Ovary (tissue), 9 donors: ENCODE measurements around the gene KCNJ5. TPM values are rescaled to one million over a fixed set of nuclear protein-coding genes. Genes with fewer than 3 reads are reported as not detected.
A peak's percentile ranks its signal among the peaks of the same experiment; 100 is the strongest.

Source experiments
- DNase-seq, 5 donors: peaks; one replicate each; pipeline ENCODE4 v3.0.0-alpha.2; 2019 to 2020
- H3K27ac ChIP-seq, 2 donors: fragments of 200-600 bp; one replicate each; pipeline versions ENCODE4 v1.5.1 to v1.8.0; 2019 to 2022
- H3K27me3 ChIP-seq: fragments of 200-600 bp; one replicate; pipeline ENCODE4 v1.8.0; 2022
- H3K36me3 ChIP-seq: fragments of 200-600 bp; sonication (generic); one replicate; pipeline ENCODE4 v1.5.1; 2019
- H3K4me1 ChIP-seq: one replicate; pipeline ENCODE4 v1.8.1; 2013; ENCODE audit warnings: mild to moderate bottlenecking, moderate library complexity; ENCODE audit not compliant: insufficient read depth
- H3K4me3 ChIP-seq: fragments of 200-600 bp; sonication (generic); one replicate; pipeline ENCODE4 v1.5.1; 2017
- H3K9me3 ChIP-seq, 2 donors: fragments of 200-600 bp in 1 of 2; sonication (generic) in 1 of 2; one replicate each; pipeline versions ENCODE4 v1.5.1 to v1.8.1; 2013 to 2019; ENCODE audit warnings: mild to moderate bottlenecking in 1 of 2, moderate library complexity in 1 of 2
- CTCF ChIP-seq, 3 donors: fragments of 450-650 bp in 2 of 3; fragments of 200-600 bp in 1 of 3; IDR thresholded peaks; one replicate each; pipeline versions ENCODE4 v1.5.1 to v1.8.0; 2016 to 2022; ENCODE audit warnings: antibody characterized with exemption in 3 of 3, mild to moderate bottlenecking in 1 of 3
- EP300 ChIP-seq: sonication (generic); formaldehyde crosslinking; IDR thresholded peaks from one replicate; pipeline ENCODE4 v1.6.1; 2017; ENCODE audit warnings: antibody characterized with exemption
- POLR2A ChIP-seq: fragments of 450-650 bp; IDR thresholded peaks from one replicate; pipeline ENCODE4 v1.6.1; 2017; ENCODE audit warnings: antibody characterized with exemption, mild to moderate bottlenecking, moderate library complexity
- WGBS, 3 donors: extraction: QIAGEN DNeasy Blood & Tissue Kit in 1 of 3; methylation state at CpG; one replicate each; pipeline versions ENCODE4 v1.1.5 to v1.1.7; 2013 to 2017; 5-methylcytosine and 5-hydroxymethylcytosine counted together
- intact Hi-C, 4 donors: fragments of 100-400 bp; cut with DNase I; formaldehyde crosslinking; loops; one replicate each; pipeline versions ENCODE4 v1.11.0 to v1.15.1; 2022 to 2023
- polyA plus RNA-seq, 2 donors: library from polyadenylated mRNA; stranded (reverse); fragments of 200-250 nt in 1 of 2; fragments of 350-450 nt in 1 of 2; fragmentation: Illumina TruSeq in 1 of 2; extraction: RNeasy Lipid Tissue Mini Kit (QIAGEN cat#74804) in 1 of 2; gene quantifications; one replicate each; pipeline ENCODE4 v1.2.3, GENCODE V29; 2013 to 2014
- total RNA-seq, 7 donors: library from RNA; depleted of rRNA in 2 of 7; stranded (reverse); fragments of >200 nt in 2 of 7; fragmentation: NEBNext Ultra II Directional in 3 of 7; extraction: Animal tissue kit (Norgen Biotek cat#: 25700) in 3 of 7; gene quantifications; one replicate each; pipeline versions ENCODE4 v1.1.0 to v1.2.4, GENCODE V29; 2016 to 2023
- donor health status: DM: no; HTN: no; CAD: no; lungs with moderate emphysema.
- donor health status: DM: no; HTN: no; CAD: no.
- donor health status: Bipolar disorder and iron deficiency.
- donor health status: DM: yes; HTN: yes; CAD: no.
- donor health status: DM: no; HTN: no; CAD: no.
- donor health status: DM: yes; HTN: yes; CAD: no.

The KCNJ5 gene
- total and polyA plus RNA-seq, 9 donors: 0.42 to 3.7 (median 2.0) TPM

- H3K36me3 ChIP-seq: no peaks in the 10 kb centered on the region
- no peaks in the 10 kb centered on the region for H3K27me3 ChIP-seq
- H3K4me1 ChIP-seq: no peaks in the 10 kb centered on the region
- H3K4me3 ChIP-seq: no peak overlapping the region
- DNase-seq: peak; percentile 48 to 65 (median 51)
- no peak overlapping the region for H3K27ac ChIP-seq
- WGBS, 3 donors: 25 to 30% (median 29%) methylated on average over 12 of the region's 12 CpGs
- H3K9me3 ChIP-seq: no peaks in the 10 kb centered on the region
- intact Hi-C loops: loop anchor here (2.0 to 5.0 kb wide), 2 partner anchors 72 kb away; no protein-coding TSS in a partner anchor
- TF ChIP-seq EP300 (no peak), POLR2A (no peak), CTCF (IDR thresholded peaks at IDR 0.05) (peak; percentile 56 to 70 (median 66))
These were observed 6.3 kb upstream of the KCNJ5 start for GRCh38 chr11:128884703-128885338.

GRCh38 chr11:128886406-128887124 lies 4.6 kb upstream of the KCNJ5 start:
- Histone ChIP-seq H3K9me3 (no peaks in the 10 kb centered on the region), H3K27me3 (no peaks in the 10 kb centered on the region), H3K27ac (no peak overlapping the region), H3K4me1 (peaks cover 2% of the 10 kb centered on the region), H3K36me3 (no peaks in the 10 kb centered on the region), H3K4me3 (no peak overlapping the region)
- 39 to 57% (median 52%) methylated on average over 5 of the region's 5 CpGs for WGBS, 3 donors
- no peak for TF ChIP-seq POLR2A
- no peak for TF ChIP-seq CTCF (IDR thresholded peaks at IDR 0.05)
- no peak for TF ChIP-seq EP300
- intact Hi-C loops: loop anchor here in 1 of 4 donors (5.0 kb wide), 1 partner anchor 71 kb away; no protein-coding TSS in a partner anchor
- DNase-seq: no peak

- Histone ChIP-seq H3K27me3 (no peaks in the 10 kb centered on the region), H3K9me3 (no peaks in the 10 kb centered on the region), H3K36me3 (no peaks in the 10 kb centered on the region), H3K4me1 (peaks cover 2% of the 10 kb centered on the region), H3K27ac (no peak overlapping the region), H3K4me3 (no peak overlapping the region)
- TF ChIP-seq EP300 (no peak), CTCF (IDR thresholded peaks at IDR 0.05) (no peak), POLR2A (no peak)
- no peak for DNase-seq
- intact Hi-C loops: loop anchor here in 1 of 4 donors (5.0 kb wide), 1 partner anchor 69 kb away; no protein-coding TSS in a partner anchor
- 85 to 87% (median 87%) methylated on average over 15 of the region's 15 CpGs for WGBS, 3 donors
These were observed 2.8 kb upstream of the KCNJ5 start for GRCh38 chr11:128888034-128888985.

- WGBS, 3 donors: 75 to 88% (median 88%) methylated on average over 6 to 8 of the region's 8 CpGs
- Histone ChIP-seq H3K27me3 (no peaks in the 10 kb centered on the region), H3K27ac (no peak overlapping the region), H3K9me3 (no peaks in the 10 kb centered on the region), H3K36me3 (no peaks in the 10 kb centered on the region), H3K4me1 (peaks cover 2% of the 10 kb centered on the region), H3K4me3 (no peak overlapping the region)
- TF ChIP-seq CTCF (IDR thresholded peaks at IDR 0.05) (no peak), POLR2A (no peak), EP300 (no peak)
- no peak for DNase-seq
- intact Hi-C loops: loop anchor here in 1 of 4 donors (5.0 kb wide), 1 partner anchor 68 kb away; no protein-coding TSS in a partner anchor
These were observed 1.4 kb upstream of the KCNJ5 start for GRCh38 chr11:128889657-128890213.
